GM12875 (cell line): ENCODE data around the gene PEX14.
"Not testable (repeated sequence)": the region's sequence is repeated elsewhere in the genome, so short reads cannot be mapped to it uniquely, and the experiment has no call there.

Experiments used
- H3K4me3 ChIP-seq: one replicate; pipeline ENCODE4 v1.5.1; 2011; ENCODE audit warnings: low read depth, low read length, control low read depth
- CTCF ChIP-seq: IDR thresholded peaks from 2 replicates; pipeline ENCODE4 v1.5.1; 2011; ENCODE audit warnings: low read depth, mild to moderate bottlenecking, control low read depth, inconsistent platforms, low read length, moderate library complexity, borderline replicate concordance; ENCODE audit not compliant: insufficient read depth

The PEX14 gene

DNA sequence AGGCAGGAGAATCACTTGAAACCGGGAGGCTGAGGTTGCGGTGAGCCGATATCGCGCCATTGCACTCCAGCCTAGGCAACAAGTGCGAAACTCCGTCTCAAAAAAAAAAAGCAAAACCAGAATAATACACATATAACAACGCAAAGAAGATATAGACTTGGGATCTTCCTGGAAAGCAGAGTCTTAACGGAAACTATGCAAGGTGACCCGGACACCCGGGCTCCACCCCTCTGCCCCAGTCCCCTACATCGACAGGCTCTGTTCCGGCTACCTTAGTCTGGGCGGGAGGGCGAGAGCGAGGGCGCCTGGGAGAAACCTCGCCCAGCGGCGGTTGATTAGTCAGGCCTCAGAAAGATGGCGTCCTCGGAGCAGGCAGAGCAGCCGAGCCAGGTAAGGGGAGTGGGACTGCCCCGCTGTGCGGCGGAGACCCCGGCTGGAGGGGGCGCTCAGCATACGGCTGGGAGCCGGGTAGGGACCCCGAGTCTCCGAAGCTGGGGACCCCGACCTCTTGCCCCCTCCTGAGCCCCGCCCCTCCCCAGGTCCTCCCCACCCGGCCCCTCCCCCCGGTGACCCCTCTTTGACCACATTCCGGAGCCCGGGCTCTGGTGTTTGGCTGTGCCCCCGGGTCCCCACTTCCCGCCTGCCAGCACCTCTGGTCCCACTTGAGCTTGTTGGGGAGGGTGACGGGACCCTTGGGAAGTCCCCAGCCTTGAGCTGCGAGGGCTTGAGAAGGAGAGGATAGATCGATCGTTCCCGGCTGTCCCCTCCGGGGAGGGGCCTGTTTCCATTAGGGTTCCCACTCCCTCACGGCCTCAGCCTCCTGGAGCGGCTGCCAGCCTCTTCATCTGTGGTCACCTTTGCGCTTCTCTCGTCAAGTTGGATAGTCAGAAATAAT is at the start of gene PEX14:
TSS of gene PEX14 (plus strand) at position 338 of the 895 bp plus-strand sequence. CDS start at position 355, 17 bp downstream.
- no peak for TF ChIP-seq CTCF
- H3K4me3 ChIP-seq, result peak within 1 kb of the TSS; percentile 77

DNA sequence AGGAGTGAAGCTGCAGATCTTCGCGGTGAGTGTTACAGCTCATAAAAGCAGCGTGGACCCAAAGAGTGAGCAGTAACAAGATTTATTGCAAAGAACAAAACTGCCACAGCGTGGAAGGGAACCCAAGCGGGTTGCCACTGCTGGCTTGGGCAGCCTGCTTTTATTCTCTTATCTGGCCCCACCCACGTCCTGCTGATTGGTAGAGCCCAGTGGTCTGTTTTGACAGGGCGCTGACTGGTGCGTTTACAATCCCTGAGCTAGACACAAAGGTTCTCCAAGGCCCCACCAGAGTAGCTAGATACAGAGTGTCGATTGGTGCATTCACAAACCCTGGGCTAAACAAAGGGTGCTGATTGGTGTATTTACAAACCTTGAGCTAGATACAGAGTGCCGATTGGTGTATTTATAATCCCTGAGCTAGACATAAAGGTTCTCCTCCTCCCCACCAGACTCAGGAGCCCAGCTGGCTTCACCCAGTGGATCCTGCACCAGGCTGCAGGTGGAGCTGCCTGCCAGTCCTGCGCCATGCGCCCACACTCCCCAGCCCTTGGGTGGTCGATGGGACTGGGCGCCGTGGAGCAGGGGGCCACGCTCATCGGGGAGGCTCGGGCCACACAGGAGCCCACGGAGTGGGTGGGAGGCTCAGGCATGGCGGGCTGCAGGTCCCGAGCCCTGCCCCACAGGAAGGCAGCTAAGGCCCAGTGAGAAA is 48.8 kb upstream of the PEX14 start:
- not testable (repeated sequence) for H3K4me3 ChIP-seq

DNA sequence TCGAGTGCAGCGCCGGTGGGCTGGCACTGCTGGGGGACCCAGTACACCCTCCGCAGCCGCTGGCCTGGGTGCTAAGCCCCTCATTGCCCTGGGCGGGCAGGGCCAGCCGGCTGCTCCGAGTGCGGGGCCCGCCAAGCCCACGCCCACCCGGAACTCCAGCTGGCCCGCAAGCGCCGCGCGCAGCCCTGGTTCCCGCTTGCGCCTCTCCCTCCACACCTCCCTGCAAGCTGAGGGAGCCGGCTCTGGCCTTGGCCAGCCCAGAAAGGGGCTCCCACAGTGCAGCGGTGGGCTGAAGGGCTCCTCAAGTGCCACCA is 48.3 kb upstream of the PEX14 start:
- not testable (repeated sequence) for H3K4me3 ChIP-seq

DNA sequence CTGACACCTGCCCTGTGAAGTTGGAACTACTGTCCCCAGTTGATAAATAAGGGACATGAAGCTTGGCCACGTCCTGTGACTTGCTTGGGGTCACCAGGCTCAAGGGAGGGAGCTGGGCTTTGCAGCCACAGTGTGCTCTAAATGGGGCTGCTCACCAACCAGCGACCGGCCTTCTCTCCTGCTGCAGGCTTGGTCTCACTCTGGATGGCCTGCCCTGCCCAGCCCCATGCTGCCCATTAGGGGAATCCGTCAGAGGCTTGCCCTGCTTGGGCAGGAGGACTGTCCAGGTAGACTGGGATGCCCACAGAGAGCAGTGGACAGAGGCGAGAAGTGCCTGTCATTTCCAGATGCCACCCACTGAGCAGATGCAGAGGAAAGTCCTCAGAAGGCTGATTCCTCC is 45.8 kb upstream of the PEX14 start:
- H3K4me3 ChIP-seq, result no peak overlapping the region
- no peak for TF ChIP-seq CTCF

- H3K4me3 ChIP-seq, result peak overlapping the region; percentile 90
- no peak for TF ChIP-seq CTCF
Measured at GRCh38 chr1:10429868-10430215, 44.9 kb upstream of the PEX14 start.

- peak; percentile 99 for TF ChIP-seq CTCF
- peak within 1 kb of the TSS; percentile 90 for H3K4me3 ChIP-seq
Measured at GRCh38 chr1:10430216-10431069, 44.3 kb upstream of the PEX14 start, which contains the start of gene CENPS. Gene CENPS, plus strand, starts transcription at chr1:10430433. Its CDS starts 85 bp downstream, at chr1:10430518.

- TF ChIP-seq CTCF, result no peak
Measured at GRCh38 chr1:10431070-10431730, 43.5 kb upstream of the PEX14 start.

More at GRCh38 chr1:10431070-10431730, 43.5 kb upstream of the PEX14 start:
- H3K4me3 ChIP-seq, result peak overlapping the region; percentile 90
